Transverse colon (tissue), 4 donors: Measurements from ENCODE around the gene RAD54L.
"Not testable (repeated sequence)": the region's sequence is repeated elsewhere in the genome, so short reads cannot be mapped to it uniquely, and the experiment has no call there.

ENCODE experiments used
- CTCF ChIP-seq, 5 experiments: fragments of 200-600 bp in 3 of 5; fragments of 450-650 bp in 2 of 5; sonication (generic) in 3 of 5; IDR thresholded peaks; 1 replicate in 2 of 5; 2 replicates in 3 of 5; pipeline ENCODE4 v1.5.1; 2016 to 2017; ENCODE audit warnings: antibody characterized with exemption in 5 of 5, inconsistent platforms in 3 of 5, mild to moderate bottlenecking in 2 of 5, moderate library complexity in 1 of 5
- POLR2A ChIP-seq: fragments of 450-650 bp; IDR thresholded peaks from one replicate; pipeline ENCODE4 v1.6.1; 2016; ENCODE audit warnings: antibody characterized with exemption, mild to moderate bottlenecking, moderate library complexity
- POLR2AphosphoS5 ChIP-seq, 3 donors: sonication (generic); formaldehyde crosslinking; IDR thresholded peaks; one replicate each; pipeline ENCODE4 v1.6.1; 2016; ENCODE audit warnings: antibody characterized with exemption in 3 of 3

- not testable (repeated sequence) for TF ChIP-seq CTCF (IDR thresholded peaks at IDR 0.05); POLR2A; POLR2AphosphoS5 (IDR thresholded peaks at IDR 0.05)
Measured at GRCh38 chr1:46319960-46320914, 72.7 kb downstream of the RAD54L start.
